ENCODE measurements around the gene TRAP1.

Gene TRAP1

GRCh38 chr16:3759736-3760135 lies 42.4 kb upstream of the TRAP1 start:
- no peak for DNase-seq (ENCODE audit: low spot score)
- TF ChIP-seq CTCF (IDR thresholded peaks at IDR 0.05; ENCODE audit: extremely low read depth, insufficient read depth, missing control alignments), result no peak
- in situ Hi-C loops (cut with MboI; ENCODE audit: low pct_unique_long_range_greater_than_20kb, low sequenced_read_pairs, unreplicated experiment), result no loop called here

- TF ChIP-seq CTCF (IDR thresholded peaks at IDR 0.05; ENCODE audit: extremely low read depth, insufficient read depth, missing control alignments), result no peak
- DNase-seq (ENCODE audit: low spot score), result no peak
- in situ Hi-C loops (cut with MboI; ENCODE audit: low pct_unique_long_range_greater_than_20kb, low sequenced_read_pairs, unreplicated experiment), result no loop called here
Measured at GRCh38 chr16:3756113-3756512, 38.8 kb upstream of the TRAP1 start.

- no peak for TF ChIP-seq CTCF (IDR thresholded peaks at IDR 0.05; ENCODE audit: extremely low read depth, insufficient read depth, missing control alignments)
- DNase-seq (ENCODE audit: low spot score), result no peak
- in situ Hi-C loops (cut with MboI; ENCODE audit: low pct_unique_long_range_greater_than_20kb, low sequenced_read_pairs, unreplicated experiment), result no loop called here
Measured at GRCh38 chr16:3755249-3755648, 37.9 kb upstream of the TRAP1 start.

- DNase-seq (ENCODE audit: low spot score), result no peak
- no peak for TF ChIP-seq CTCF (IDR thresholded peaks at IDR 0.05; ENCODE audit: extremely low read depth, insufficient read depth, missing control alignments)
- in situ Hi-C loops (cut with MboI; ENCODE audit: low pct_unique_long_range_greater_than_20kb, low sequenced_read_pairs, unreplicated experiment), result no loop called here
Measured at GRCh38 chr16:3754772-3755171, 37.4 kb upstream of the TRAP1 start.

- DNase-seq (ENCODE audit: low spot score), result no peak
- in situ Hi-C loops (cut with MboI; ENCODE audit: low pct_unique_long_range_greater_than_20kb, low sequenced_read_pairs, unreplicated experiment), result no loop called here
- TF ChIP-seq CTCF (IDR thresholded peaks at IDR 0.05; ENCODE audit: extremely low read depth, insufficient read depth, missing control alignments), result no peak
Measured at GRCh38 chr16:3754081-3754703, 36.9 kb upstream of the TRAP1 start.

- no peak for DNase-seq (ENCODE audit: low spot score)
- in situ Hi-C loops (cut with MboI; ENCODE audit: low pct_unique_long_range_greater_than_20kb, low sequenced_read_pairs, unreplicated experiment), result no loop called here
- TF ChIP-seq CTCF (IDR thresholded peaks at IDR 0.05; ENCODE audit: extremely low read depth, insufficient read depth, missing control alignments), result no peak
Measured at GRCh38 chr16:3752984-3753383, 35.7 kb upstream of the TRAP1 start.

- TF ChIP-seq CTCF (IDR thresholded peaks at IDR 0.05; ENCODE audit: extremely low read depth, insufficient read depth, missing control alignments), result no peak
- in situ Hi-C loops (cut with MboI; ENCODE audit: low pct_unique_long_range_greater_than_20kb, low sequenced_read_pairs, unreplicated experiment), result no loop called here
- no peak for DNase-seq (ENCODE audit: low spot score)
Measured at GRCh38 chr16:3751878-3752277, 34.6 kb upstream of the TRAP1 start.
